WTC11 (cell line): ENCODE data around the gene MYH11. TPM values are rescaled to one million over a fixed set of nuclear protein-coding genes. Genes with fewer than 3 reads are reported as not detected.

Source experiments
- ATAC-seq: fragments of 200-7000 bp; cut with Tn5 transposase; 2 replicates; pipeline ENCODE4 v1.10.0; 2021; ENCODE audit warnings: mild to moderate bottlenecking, moderate library complexity
- CTCF ChIA-PET: fragments of 300-600 bp; sonication (Branson Sonifier 250); formaldehyde crosslinking; loops from one replicate; lab custom pipeline; 2021; ENCODE audit warnings: antibody characterized with exemption; lab: Charles Lee
- POLR2A ChIA-PET: fragments of 350-600 bp; sonication (Branson Sonifier 250); formaldehyde crosslinking; loops from one replicate; lab custom pipeline; 2021; ENCODE audit warnings: antibody characterized with exemption; lab: Charles Lee
- DNase-seq: peaks from one replicate; pipeline ENCODE4 v3.0.0; 2021; ENCODE audit warnings: low spot score
- H3K27ac Mint-ChIP-seq: 2 replicates; pipeline ENCODE4 v1.8.0; 2021; ENCODE audit warnings: mixed read lengths
- H3K27me3 Mint-ChIP-seq: 2 replicates; pipeline ENCODE4 v1.8.0; 2021; ENCODE audit warnings: low read depth, mild to moderate bottlenecking, moderate library complexity, mixed read lengths
- H3K36me3 Mint-ChIP-seq: 2 replicates; pipeline ENCODE4 v1.8.0; 2021; ENCODE audit warnings: mixed read lengths
- H3K4me1 Mint-ChIP-seq: 2 replicates; pipeline ENCODE4 v1.8.0; 2022; ENCODE audit warnings: mixed read lengths
- H3K4me3 Mint-ChIP-seq: 2 replicates; pipeline ENCODE4 v1.8.0; 2021; ENCODE audit warnings: mild to moderate bottlenecking, moderate library complexity, mixed read lengths
- H3K9me3 Mint-ChIP-seq: 2 replicates; pipeline ENCODE4 v1.8.0; 2021; ENCODE audit warnings: mixed read lengths
- CBFB ChIP-seq: sonication (generic); formaldehyde crosslinking; IDR thresholded peaks from 2 replicates; pipeline ENCODE4 v1.8.1; 2022; ENCODE audit warnings: mild to moderate bottlenecking, low read depth, missing genetic modification reagents
- ELF4 ChIP-seq: sonication (generic); formaldehyde crosslinking; IDR thresholded peaks from 2 replicates; pipeline ENCODE4 v1.8.1; 2022; ENCODE audit warnings: low read depth, mild to moderate bottlenecking, moderate library complexity, missing genetic modification reagents
- GRHL2 ChIP-seq: fragments of 250-450 bp; sonication (Bioruptor Pico); IDR thresholded peaks from 2 replicates; pipeline ENCODE4 v1.8.0; 2022; ENCODE audit warnings: mild to moderate bottlenecking, moderate library complexity; ENCODE audit not compliant: insufficient replicate concordance, severe bottlenecking
- IRF2 ChIP-seq: sonication (generic); formaldehyde crosslinking; IDR thresholded peaks from 2 replicates; pipeline ENCODE4 v1.8.0; 2022; ENCODE audit warnings: low read depth, missing genetic modification reagents, borderline replicate concordance
- JUN ChIP-seq: sonication (generic); formaldehyde crosslinking; IDR thresholded peaks from 2 replicates; pipeline ENCODE4 v1.8.0; 2023; ENCODE audit warnings: mild to moderate bottlenecking, missing genetic modification reagents
- KAT7 ChIP-seq: sonication (generic); formaldehyde crosslinking; IDR thresholded peaks from 2 replicates; pipeline ENCODE4 v1.8.1; 2023; ENCODE audit warnings: missing genetic modification reagents, mild to moderate bottlenecking, borderline replicate concordance
- MYBL2 ChIP-seq: sonication (generic); formaldehyde crosslinking; IDR thresholded peaks from 2 replicates; pipeline ENCODE4 v1.8.1; 2023; ENCODE audit warnings: mild to moderate bottlenecking, moderate library complexity, missing genetic modification reagents
- NFYB ChIP-seq: sonication (generic); formaldehyde crosslinking; conservative IDR thresholded peaks from 2 replicates; pipeline ENCODE4 v1.8.0; 2022; ENCODE audit warnings: low read depth, missing genetic modification reagents
- NR1H2 ChIP-seq: sonication (generic); formaldehyde crosslinking; IDR thresholded peaks from 2 replicates; pipeline ENCODE4 v1.9.0; 2021; ENCODE audit warnings: mild to moderate bottlenecking, moderate library complexity, missing genetic modification reagents
- NR3C1 ChIP-seq: sonication (generic); formaldehyde crosslinking; conservative IDR thresholded peaks from 2 replicates; pipeline ENCODE4 v1.8.1; 2023; ENCODE audit warnings: low read depth, mild to moderate bottlenecking, missing genetic modification reagents
- OVOL2 ChIP-seq: fragments of 250-450 bp; sonication (Bioruptor Pico); IDR thresholded peaks from 2 replicates; pipeline ENCODE4 v1.9.0; 2021; ENCODE audit warnings: mild to moderate bottlenecking, borderline replicate concordance
- RORB ChIP-seq: fragments of 250-450 bp; sonication (Bioruptor Pico); IDR thresholded peaks from 2 replicates; pipeline ENCODE4 v1.9.0; 2021; ENCODE audit warnings: mild to moderate bottlenecking
- SOX15 ChIP-seq: fragments of 250-450 bp; sonication (Bioruptor Pico); IDR thresholded peaks from 2 replicates; pipeline ENCODE4 v1.9.0; 2021; ENCODE audit warnings: mild to moderate bottlenecking
- TEAD4 ChIP-seq: sonication (generic); formaldehyde crosslinking; IDR thresholded peaks from 2 replicates; pipeline ENCODE4 v1.8.0; 2022; ENCODE audit warnings: mild to moderate bottlenecking, missing genetic modification reagents
- ZBTB43 ChIP-seq: sonication (generic); formaldehyde crosslinking; IDR thresholded peaks from 2 replicates; pipeline ENCODE4 v1.8.1; 2023; ENCODE audit warnings: mild to moderate bottlenecking, missing genetic modification reagents
- ZNF232 ChIP-seq: sonication (generic); formaldehyde crosslinking; IDR thresholded peaks from 2 replicates; pipeline ENCODE4 v1.8.0; 2022; ENCODE audit warnings: mild to moderate bottlenecking, missing genetic modification reagents
- ZNF281 ChIP-seq: sonication (generic); formaldehyde crosslinking; IDR thresholded peaks from 2 replicates; pipeline ENCODE4 v1.8.0; 2023; ENCODE audit warnings: mild to moderate bottlenecking, missing genetic modification reagents
- ZNF396 ChIP-seq: fragments of 250-450 bp; sonication (Bioruptor Pico); IDR thresholded peaks from 2 replicates; pipeline ENCODE4 v1.8.0; 2021; ENCODE audit warnings: mild to moderate bottlenecking, moderate library complexity, borderline replicate concordance
- ZSCAN18 ChIP-seq: fragments of 250-450 bp; sonication (Bioruptor Pico); IDR thresholded peaks from 2 replicates; pipeline ENCODE4 v2.1.2; 2022; ENCODE audit warnings: mild to moderate bottlenecking, moderate library complexity
- total RNA-seq: library from RNA; stranded (reverse); gene quantifications from 3 replicates; pipeline ENCODE4 v1.2.3, GENCODE V29; 2021
- TF ChIP-seq, protein P1 (sequence below): fragments of 250-450 bp; sonication (Bioruptor Pico); IDR thresholded peaks from 2 replicates; pipeline ENCODE4 v1.9.0; 2021; ENCODE audit warnings: moderate library complexity, mild to moderate bottlenecking, inconsistent platforms, borderline replicate concordance
- TF ChIP-seq, protein P2 (sequence below): sonication (generic); formaldehyde crosslinking; IDR thresholded peaks from 2 replicates; pipeline ENCODE4 v1.8.0; 2022; ENCODE audit warnings: mild to moderate bottlenecking, missing genetic modification reagents
- TF ChIP-seq, protein P3 (sequence below): sonication (generic); formaldehyde crosslinking; IDR thresholded peaks from 2 replicates; pipeline ENCODE4 v1.8.0; 2023; ENCODE audit warnings: missing genetic modification reagents
- TF ChIP-seq, protein P4 (sequence below): sonication (generic); formaldehyde crosslinking; IDR thresholded peaks from 2 replicates; pipeline ENCODE4 v1.8.0; 2022; ENCODE audit warnings: mild to moderate bottlenecking, missing genetic modification reagents

Gene MYH11
- total RNA-seq, 1 experiment from 2014 or later: 0.74 TPM

DNA sequence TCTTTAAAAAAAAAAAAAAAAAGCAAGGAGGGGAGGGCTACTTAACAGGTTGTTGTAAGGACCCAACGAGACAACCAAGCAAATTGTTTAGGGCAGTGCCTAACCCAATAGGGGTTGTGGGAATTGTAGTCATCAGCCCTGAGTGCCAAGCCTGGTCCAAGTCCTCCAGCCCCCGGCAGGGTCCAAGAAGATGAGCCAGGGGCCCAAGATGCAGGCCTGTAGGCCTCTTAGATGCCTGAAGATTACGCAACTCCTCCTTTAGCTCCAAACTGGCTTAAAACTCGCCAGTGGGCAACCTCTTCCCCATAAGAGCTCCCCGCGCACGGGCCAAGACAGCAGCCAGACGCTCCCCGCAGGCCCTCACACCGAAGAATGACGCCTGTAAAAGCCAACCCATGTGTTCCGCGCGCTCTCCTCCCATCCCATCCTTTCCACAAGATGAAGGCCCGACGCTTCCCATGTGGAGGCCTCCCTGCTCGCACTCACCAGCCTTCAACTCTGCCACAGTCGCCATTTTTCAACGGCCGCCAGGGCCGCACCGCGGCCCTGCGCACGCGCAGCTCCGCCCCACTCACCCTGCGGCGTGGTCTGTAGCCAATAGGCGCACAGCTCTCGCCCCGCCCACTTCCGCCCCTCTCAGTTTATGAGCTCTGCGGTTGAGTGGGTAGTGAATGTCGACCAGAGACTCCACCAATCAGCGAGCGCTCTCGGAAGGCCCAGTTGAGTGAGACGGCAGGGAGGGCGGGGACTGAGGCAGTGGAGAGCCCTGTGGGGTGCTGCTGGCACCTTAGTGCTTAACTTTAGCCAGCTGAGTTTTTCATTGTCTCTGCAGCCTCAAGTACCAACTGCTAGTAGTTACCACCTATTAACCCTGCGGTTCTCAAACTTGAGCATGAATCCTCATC lies 31.5 kb upstream of the MYH11 start, which contains the start of gene CEP20 (continued):
- TF ChIP-seq RORB (CRISPR knock-in tag) (no peak), ZNF281 (CRISPR knock-in tag) (no peak), NFYB (peak; percentile 79), IRF2 (CRISPR knock-in tag) (no peak), ZBTB43 (CRISPR knock-in tag) (no peak), SOX15 (CRISPR knock-in tag) (no peak), GRHL2 (no peak), NR3C1 (CRISPR knock-in tag) (no peak), OVOL2 (CRISPR knock-in tag) (no peak), JUN (CRISPR knock-in tag) (0 out of 2 replicates have a peak, but pooled peaks have one; percentile 11), ZNF396 (CRISPR knock-in tag) (no peak)
- TF ChIP-seq, protein P1, sequence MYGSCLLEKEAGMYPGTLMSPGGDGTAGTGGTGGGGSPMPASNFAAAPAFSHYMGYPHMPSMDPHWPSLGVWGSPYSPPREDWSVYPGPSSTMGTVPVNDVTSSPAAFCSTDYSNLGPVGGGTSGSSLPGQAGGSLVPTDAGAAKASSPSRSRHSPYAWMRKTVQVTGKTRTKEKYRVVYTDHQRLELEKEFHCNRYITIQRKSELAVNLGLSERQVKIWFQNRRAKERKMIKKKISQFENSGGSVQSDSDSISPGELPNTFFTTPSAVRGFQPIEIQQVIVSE: no peak
- TF ChIP-seq, protein P2, sequence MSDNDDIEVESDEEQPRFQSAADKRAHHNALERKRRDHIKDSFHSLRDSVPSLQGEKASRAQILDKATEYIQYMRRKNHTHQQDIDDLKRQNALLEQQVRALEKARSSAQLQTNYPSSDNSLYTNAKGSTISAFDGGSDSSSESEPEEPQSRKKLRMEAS (CRISPR knock-in tag): peak; percentile 41; the same call in 1 of the 2 replicates
- TF ChIP-seq, protein P3, sequence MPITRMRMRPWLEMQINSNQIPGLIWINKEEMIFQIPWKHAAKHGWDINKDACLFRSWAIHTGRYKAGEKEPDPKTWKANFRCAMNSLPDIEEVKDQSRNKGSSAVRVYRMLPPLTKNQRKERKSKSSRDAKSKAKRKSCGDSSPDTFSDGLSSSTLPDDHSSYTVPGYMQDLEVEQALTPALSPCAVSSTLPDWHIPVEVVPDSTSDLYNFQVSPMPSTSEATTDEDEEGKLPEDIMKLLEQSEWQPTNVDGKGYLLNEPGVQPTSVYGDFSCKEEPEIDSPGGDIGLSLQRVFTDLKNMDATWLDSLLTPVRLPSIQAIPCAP (CRISPR knock-in tag): no peak

GRCh38 chr16:15887283-15887682 lies 30.5 kb upstream of the MYH11 start:
- H3K4me3 Mint-ChIP-seq: peak overlapping the region; percentile 100
- POLR2A ChIA-PET: interaction anchor here (0.7 to 2.1 kb wide), 3 partner anchors 10 to 73 kb away, joined by 3 to 6 read pairs (median 4); no protein-coding TSS in a partner anchor
- H3K27me3 Mint-ChIP-seq: no peaks in the 10 kb centered on the region
- TF ChIP-seq MYBL2 (CRISPR knock-in tag): no peak
- TF ChIP-seq, protein P4, sequence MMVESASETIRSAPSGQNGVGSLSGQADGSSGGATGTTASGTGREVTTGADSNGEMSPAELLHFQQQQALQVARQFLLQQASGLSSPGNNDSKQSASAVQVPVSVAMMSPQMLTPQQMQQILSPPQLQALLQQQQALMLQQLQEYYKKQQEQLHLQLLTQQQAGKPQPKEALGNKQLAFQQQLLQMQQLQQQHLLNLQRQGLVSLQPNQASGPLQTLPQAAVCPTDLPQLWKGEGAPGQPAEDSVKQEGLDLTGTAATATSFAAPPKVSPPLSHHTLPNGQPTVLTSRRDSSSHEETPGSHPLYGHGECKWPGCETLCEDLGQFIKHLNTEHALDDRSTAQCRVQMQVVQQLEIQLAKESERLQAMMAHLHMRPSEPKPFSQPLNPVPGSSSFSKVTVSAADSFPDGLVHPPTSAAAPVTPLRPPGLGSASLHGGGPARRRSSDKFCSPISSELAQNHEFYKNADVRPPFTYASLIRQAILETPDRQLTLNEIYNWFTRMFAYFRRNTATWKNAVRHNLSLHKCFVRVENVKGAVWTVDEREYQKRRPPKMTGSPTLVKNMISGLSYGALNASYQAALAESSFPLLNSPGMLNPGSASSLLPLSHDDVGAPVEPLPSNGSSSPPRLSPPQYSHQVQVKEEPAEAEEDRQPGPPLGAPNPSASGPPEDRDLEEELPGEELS: no peak
- no peak for TF ChIP-seq ZNF396 (CRISPR knock-in tag)
- TF ChIP-seq, protein P3 (CRISPR knock-in tag): no peak
- TF ChIP-seq KAT7: no peak
- no peak for TF ChIP-seq ZSCAN18 (CRISPR knock-in tag)
- TF ChIP-seq CBFB (CRISPR knock-in tag): no peak
- TF ChIP-seq RORB (CRISPR knock-in tag): no peak
- TF ChIP-seq IRF2 (CRISPR knock-in tag): no peak
- no peak for TF ChIP-seq ELF4 (CRISPR knock-in tag)
- TF ChIP-seq NR1H2: no peak
- TF ChIP-seq TEAD4 (CRISPR knock-in tag): no peak
- TF ChIP-seq ZNF232 (CRISPR knock-in tag): no peak
- no peak overlapping the region; the same call in 1 of the 2 replicates for H3K27ac Mint-ChIP-seq
- no peaks in the 10 kb centered on the region for H3K9me3 Mint-ChIP-seq
- H3K4me1 Mint-ChIP-seq: peaks cover 14% of the 10 kb centered on the region
- DNase-seq (no peak), ATAC-seq (no peak)
- H3K36me3 Mint-ChIP-seq: peaks cover 8% of the 10 kb centered on the region
- CTCF ChIA-PET: interaction anchor here (0.7 to 4.4 kb wide), 3 partner anchors 12 to 65 kb away, joined by 3 to 44 read pairs (median 7); no protein-coding TSS in a partner anchor
